GM19372 (cell line): Measurements from ENCODE around the gene POLE4.

Source experiments
- ATAC-seq: cut with Tn5 transposase; IDR thresholded peaks from one replicate; pipeline ENCODE4 v1.9.1; 2021; ENCODE audit warnings: mild to moderate bottlenecking, low read depth, moderate library complexity; ENCODE audit not compliant: unreplicated experiment

Gene POLE4

GRCh38 chr2:74958274-74959105 is at the start of gene POLE4:
TSS of gene POLE4 (plus strand) at chr2:74958643. CDS start at chr2:74958680, 37 bp downstream.
- ATAC-seq, result peak; percentile 89

- ATAC-seq, result no peak
Measured at GRCh38 chr2:74908748-74909444, 49.5 kb upstream of the POLE4 start.

DNA sequence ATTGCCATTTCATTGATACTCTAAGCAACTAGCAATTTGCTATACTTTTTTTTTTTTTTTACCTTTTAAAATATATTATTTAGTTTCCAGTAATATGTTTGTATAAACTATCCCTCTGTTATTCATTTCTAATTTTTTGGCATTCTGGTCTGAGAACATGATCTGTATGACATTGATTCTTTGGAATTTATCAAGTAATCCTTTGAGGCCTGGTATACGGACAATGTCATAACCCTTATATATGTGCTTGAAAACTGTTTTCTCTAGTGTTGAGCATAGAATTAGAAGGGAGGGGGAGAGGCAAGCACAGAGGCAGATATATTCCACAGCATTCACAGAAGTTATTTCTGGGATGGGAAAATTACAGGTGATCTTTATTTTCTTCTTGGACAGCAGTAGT is 48.2 kb upstream of the POLE4 start:
- ATAC-seq, result no peak

DNA sequence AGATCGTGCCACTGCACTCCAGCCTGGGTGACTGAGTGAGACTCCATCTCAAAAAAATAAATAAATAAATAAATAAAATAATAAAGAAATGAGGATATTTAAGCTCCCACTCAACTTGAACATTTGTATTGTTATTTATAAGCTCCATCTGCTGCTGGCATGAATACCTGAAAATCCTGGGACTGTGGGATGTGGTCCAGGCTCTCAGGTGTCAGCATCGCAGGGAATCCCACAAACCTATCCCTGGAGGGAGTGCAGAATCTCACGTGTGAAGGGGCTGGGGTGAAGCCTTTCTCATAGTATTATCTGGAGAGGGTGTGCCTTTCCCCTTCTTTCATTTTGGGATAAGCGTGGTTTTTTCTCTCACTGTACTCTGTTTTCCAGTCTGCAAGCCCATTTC is 47.4 kb upstream of the POLE4 start:
- no peak for ATAC-seq

GRCh38 chr2:74915743-74916142 is 42.7 kb upstream of the POLE4 start:
- no peak for ATAC-seq

GRCh38 chr2:74916394-74916793 is 42.0 kb upstream of the POLE4 start:
- ATAC-seq, result no peak

- ATAC-seq, result no peak
Measured at GRCh38 chr2:74917702-74918619, 40.5 kb upstream of the POLE4 start.

GRCh38 chr2:74919827-74920226 is 38.6 kb upstream of the POLE4 start:
- ATAC-seq, result peak; percentile 55

DNA sequence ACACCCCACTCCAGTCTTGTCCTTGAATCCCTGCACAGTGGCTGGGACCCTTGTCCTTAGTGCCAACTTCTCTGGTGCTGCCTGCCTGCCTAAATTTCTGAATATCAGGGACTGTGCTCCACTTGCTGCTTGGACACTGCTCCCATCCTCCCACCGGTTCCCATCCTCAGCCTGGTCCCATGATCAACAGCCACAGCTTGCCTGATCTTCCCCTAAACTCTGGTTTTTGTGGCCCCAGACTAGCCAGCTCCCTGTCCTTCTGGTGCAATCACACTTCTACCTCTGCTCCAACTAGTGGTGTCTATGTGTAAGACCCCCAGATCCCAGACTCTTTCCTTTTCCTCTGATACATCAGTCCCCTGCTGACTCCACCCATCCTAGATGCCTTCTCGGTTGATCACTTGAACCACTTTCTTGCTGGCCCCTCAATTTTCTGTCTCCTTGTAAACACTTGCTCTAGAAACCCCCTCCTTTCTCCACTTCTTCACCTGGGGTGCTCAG is 37.2 kb upstream of the POLE4 start:
- ATAC-seq, result no peak

- ATAC-seq, result no peak
Measured at GRCh38 chr2:74922592-74923227, 35.7 kb upstream of the POLE4 start.

- ATAC-seq, result no peak
Measured at GRCh38 chr2:74924463-74925265, 33.8 kb upstream of the POLE4 start.

- no peak for ATAC-seq
Measured at GRCh38 chr2:74925361-74925786, 33.1 kb upstream of the POLE4 start.

GRCh38 chr2:74927621-74928020 is 30.8 kb upstream of the POLE4 start:
- no peak for ATAC-seq

DNA sequence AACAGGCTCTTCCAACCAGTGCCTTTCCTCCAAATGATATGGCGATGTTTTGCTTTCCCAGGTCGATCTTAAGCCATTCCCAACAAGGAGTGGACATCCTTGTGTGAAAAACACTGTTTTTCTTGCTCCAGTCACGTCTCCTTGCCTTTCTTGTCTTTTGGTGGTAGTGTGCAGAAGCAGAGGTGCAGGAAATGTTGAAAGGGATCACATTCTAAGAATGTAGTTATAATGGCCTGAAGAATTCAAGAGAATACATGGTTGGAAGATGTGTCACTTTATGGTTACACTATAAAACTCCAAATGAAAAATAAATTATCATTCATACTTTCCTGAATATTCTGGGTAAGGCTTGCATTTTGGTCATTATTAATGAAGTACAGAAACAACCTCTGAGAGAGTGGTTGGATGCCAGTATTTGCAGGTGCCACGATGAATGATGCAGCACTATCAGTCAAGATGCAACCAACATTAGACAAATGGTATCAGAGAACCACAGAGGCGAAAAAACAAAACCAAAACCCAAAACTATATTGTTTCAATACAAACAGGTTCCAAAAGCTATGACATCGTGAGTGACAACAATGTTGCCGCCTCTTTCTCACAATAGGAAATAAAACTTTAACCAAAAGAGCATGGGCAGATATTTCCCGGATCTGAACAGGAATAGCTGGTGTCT is 27.5 kb upstream of the POLE4 start:
- no peak for ATAC-seq

DNA sequence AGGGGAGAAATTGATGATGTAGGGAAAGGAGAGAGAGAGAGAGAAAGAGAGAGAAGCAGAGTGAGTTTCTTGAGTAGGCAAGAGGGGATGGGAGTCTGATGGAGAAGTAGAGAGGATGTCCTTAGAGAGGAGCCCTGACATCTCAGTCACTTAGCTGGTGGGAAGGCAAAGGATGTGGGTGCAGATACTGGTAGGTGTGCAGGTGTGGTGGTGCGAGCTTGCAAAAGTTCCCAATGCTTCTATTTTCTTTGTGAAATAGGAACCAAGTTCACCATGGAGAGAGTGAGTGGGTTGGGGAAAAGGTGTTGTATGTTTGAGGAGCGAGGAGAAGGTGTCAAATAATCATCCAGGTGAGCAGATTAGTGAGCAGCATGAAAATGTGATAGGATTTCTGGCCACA is 26.5 kb upstream of the POLE4 start:
- ATAC-seq, result no peak

GRCh38 chr2:74935975-74936391 is 22.5 kb upstream of the POLE4 start:
- ATAC-seq, result no peak

DNA sequence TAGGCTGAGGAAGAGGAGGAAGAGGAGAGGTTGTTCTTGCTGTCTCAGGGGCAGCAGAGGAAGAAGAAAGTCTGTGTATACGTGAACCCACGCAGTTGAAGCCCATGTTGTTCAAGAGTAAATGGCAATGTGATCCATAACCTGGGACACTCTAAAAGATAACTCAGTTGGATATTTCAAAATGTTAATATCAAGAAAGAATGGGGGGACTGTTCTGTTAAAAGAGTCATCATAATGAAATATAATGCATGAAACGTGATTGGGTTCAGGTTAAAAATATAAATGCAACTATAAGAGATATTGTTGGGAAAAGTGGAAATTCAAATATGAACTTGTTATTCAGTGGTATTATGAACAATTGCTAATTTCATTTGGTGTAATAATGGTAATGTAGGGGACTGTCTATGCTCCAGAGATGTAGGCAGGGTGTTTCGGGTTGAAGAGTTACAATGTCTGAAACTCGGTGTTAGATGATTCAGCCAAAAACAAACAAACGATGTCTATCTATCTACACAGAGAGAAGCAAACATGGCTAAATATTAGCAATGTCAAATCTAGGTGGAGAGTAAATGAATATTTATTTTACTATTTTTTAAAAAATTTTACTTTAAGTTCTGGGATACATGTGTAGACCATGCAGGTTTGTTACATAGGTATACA is 21.1 kb upstream of the POLE4 start:
- no peak for ATAC-seq

DNA sequence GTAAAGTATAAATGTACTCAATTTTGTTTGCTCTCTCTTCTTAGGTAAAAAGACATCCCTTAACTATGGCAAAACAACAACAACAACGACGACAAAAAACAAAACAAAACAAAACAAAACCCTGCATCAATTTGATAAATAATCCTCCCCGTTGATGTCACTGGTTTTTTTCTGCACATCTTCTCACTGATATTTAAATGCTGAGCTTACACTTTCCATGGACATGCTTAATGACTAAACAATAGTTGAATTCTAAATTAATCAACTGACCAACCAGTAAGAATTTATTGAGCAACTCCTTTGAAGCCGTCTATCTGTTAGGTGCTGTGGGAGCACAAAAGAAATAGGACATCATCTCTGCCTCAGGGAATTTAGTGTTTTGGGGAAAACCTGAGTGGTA is 20.2 kb upstream of the POLE4 start:
- ATAC-seq, result no peak
